BE2C (cell line): ENCODE data around the gene OR14K1. TPM values are rescaled to one million over a fixed set of nuclear protein-coding genes. Genes with fewer than 3 reads are reported as not detected.
"Not testable (repeated sequence)": the region's sequence is repeated elsewhere in the genome, so short reads cannot be mapped to it uniquely, and the experiment has no call there.

ENCODE experiments used
- DNase-seq: peaks from one replicate; pipeline ENCODE4 v3.0.0-alpha.2; 2020
- H3K27me3 ChIP-seq: fragments of 250-450 bp; sonication (Bioruptor Pico); 2 replicates; pipeline ENCODE4 v1.5.1; 2020; ENCODE audit warnings: mild to moderate bottlenecking
- H3K36me3 ChIP-seq: fragments of 250-450 bp; sonication (Bioruptor Pico); 2 replicates; pipeline ENCODE4 v1.5.1; 2020; ENCODE audit warnings: mild to moderate bottlenecking
- H3K4me1 ChIP-seq: fragments of 250-450 bp; sonication (Bioruptor Pico); 2 replicates; pipeline ENCODE4 v1.5.1; 2020
- H3K4me3 ChIP-seq: 2 replicates; pipeline ENCODE4 v1.5.1; 2011; ENCODE audit warnings: low read depth, low read length
- H3K9me3 ChIP-seq: fragments of 250-450 bp; sonication (Bioruptor Pico); 2 replicates; pipeline ENCODE4 v1.5.1; 2020
- polyA plus RNA-seq: library from polyadenylated mRNA; unstranded; fragments of >200 nt; gene quantifications from one replicate; pipeline ENCODE4 v1.2.1, GENCODE V29; 2012; ENCODE audit warnings: low read depth, missing spikeins; ENCODE audit not compliant: insufficient read length, insufficient read depth
- TF ChIP-seq, protein P1 (sequence below): IDR thresholded peaks from 2 replicates; pipeline ENCODE4 v1.5.1; 2012; ENCODE audit warnings: mild to moderate bottlenecking, low read depth, low read length

OR14K1 gene, protein sequence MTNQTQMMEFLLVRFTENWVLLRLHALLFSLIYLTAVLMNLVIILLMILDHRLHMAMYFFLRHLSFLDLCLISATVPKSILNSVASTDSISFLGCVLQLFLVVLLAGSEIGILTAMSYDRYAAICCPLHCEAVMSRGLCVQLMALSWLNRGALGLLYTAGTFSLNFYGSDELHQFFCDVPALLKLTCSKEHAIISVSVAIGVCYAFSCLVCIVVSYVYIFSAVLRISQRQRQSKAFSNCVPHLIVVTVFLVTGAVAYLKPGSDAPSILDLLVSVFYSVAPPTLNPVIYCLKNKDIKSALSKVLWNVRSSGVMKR
- not detected for polyA plus RNA-seq

DNA sequence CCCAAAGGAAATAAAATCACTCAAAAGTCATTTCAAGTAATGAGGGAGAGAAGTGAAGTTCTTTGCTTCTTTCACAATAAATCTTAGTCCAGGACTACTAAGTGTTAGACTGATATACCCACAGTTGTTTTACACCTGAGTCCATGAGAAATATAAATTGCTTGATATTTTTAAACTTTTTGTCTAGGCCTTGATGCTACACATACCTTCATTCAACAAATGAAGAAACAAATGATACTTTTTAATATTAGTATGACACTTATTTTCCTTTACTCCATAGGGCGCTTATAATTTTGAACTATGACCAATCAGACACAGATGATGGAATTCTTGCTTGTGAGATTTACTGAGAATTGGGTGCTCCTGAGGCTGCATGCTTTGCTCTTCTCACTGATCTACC is at the start of gene OR14K1:
TSS of gene OR14K1 (plus strand) at position 301 of the 400 bp plus-strand sequence. CDS start at position 301, 0 bp downstream.
- DNase-seq, result no peak
- no peaks in the 10 kb centered on the region for H3K36me3 ChIP-seq
- TF ChIP-seq, protein P1, sequence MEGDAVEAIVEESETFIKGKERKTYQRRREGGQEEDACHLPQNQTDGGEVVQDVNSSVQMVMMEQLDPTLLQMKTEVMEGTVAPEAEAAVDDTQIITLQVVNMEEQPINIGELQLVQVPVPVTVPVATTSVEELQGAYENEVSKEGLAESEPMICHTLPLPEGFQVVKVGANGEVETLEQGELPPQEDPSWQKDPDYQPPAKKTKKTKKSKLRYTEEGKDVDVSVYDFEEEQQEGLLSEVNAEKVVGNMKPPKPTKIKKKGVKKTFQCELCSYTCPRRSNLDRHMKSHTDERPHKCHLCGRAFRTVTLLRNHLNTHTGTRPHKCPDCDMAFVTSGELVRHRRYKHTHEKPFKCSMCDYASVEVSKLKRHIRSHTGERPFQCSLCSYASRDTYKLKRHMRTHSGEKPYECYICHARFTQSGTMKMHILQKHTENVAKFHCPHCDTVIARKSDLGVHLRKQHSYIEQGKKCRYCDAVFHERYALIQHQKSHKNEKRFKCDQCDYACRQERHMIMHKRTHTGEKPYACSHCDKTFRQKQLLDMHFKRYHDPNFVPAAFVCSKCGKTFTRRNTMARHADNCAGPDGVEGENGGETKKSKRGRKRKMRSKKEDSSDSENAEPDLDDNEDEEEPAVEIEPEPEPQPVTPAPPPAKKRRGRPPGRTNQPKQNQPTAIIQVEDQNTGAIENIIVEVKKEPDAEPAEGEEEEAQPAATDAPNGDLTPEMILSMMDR, result no peak
- H3K27me3 ChIP-seq, result no peaks in the 10 kb centered on the region
- H3K4me1 ChIP-seq, result no peaks in the 10 kb centered on the region
- no peak within 1 kb of the TSS for H3K4me3 ChIP-seq
- no peaks in the 10 kb centered on the region for H3K9me3 ChIP-seq

DNA sequence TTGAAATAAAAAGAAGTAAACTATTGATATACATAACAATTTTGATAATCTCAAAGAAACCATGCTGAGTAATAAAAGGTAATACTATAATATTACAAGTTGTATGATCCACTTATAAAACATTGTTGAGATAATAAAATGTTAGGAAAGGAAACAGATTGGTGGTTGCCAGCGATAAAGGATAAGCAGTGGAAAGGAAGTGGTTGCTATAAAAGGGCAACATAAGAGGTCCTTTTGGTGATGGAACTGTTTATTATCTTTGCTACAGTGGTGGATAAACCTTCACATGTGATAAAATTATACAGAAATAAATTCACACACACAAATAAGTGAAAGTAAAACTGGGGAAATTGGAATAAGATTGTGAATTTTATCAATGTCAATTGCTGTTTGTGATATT is 37.1 kb upstream of the OR14K1 start:
- Histone ChIP-seq H3K36me3 (no peaks in the 10 kb centered on the region), H3K9me3 (no peaks in the 10 kb centered on the region; the same call in 1 of the 2 replicates), H3K4me1 (no peaks in the 10 kb centered on the region), H3K4me3 (no peak overlapping the region), H3K27me3 (no peaks in the 10 kb centered on the region)
- no peak for DNase-seq
- TF ChIP-seq, protein P1, result no peak

DNA sequence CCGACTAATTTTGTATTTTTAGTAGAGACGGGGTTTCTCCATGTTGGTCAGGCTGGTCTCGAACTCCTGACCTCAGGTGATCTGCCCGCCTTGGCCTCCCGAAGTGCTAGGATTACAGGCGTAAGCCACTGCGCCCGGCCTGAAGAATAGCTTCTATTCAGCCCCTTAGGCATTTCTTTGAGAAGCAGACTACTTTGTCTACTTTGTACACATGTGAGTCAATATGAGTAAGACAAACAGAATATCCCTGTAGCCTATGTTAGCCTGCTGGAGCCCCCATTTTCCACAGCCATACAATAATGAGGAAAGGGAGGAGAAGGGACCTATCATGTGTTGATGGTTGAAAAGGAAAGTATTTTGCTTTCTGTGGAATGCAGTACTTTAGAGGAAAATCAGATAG is 27.7 kb upstream of the OR14K1 start:
- H3K36me3 ChIP-seq, H3K4me3 ChIP-seq, DNase-seq, H3K9me3 ChIP-seq, H3K4me1 ChIP-seq, H3K27me3 ChIP-seq: not testable (repeated sequence)

- H3K4me1 ChIP-seq, result no peaks in the 10 kb centered on the region
- TF ChIP-seq, protein P1, result no peak
- H3K9me3 ChIP-seq, result no peaks in the 10 kb centered on the region
- no peaks in the 10 kb centered on the region for H3K36me3 ChIP-seq
- DNase-seq, result no peak
- no peak overlapping the region for H3K4me3 ChIP-seq
- no peaks in the 10 kb centered on the region for H3K27me3 ChIP-seq
Observed at GRCh38 chr1:247713753-247714152, 24.7 kb upstream of the OR14K1 start.

- Histone ChIP-seq H3K4me1 (no peaks in the 10 kb centered on the region), H3K4me3 (no peak within 1 kb of the TSS), H3K9me3 (no peaks in the 10 kb centered on the region), H3K27me3 (no peaks in the 10 kb centered on the region), H3K36me3 (no peaks in the 10 kb centered on the region)
- TF ChIP-seq, protein P1, result no peak
- DNase-seq, result no peak
Observed at GRCh38 chr1:247716546-247716945, 21.9 kb upstream of the OR14K1 start, which contains the start of gene OR6F1. TSS of gene OR6F1 (minus strand) at chr1:247716646. CDS start at chr1:247712755, 3,891 bp downstream.

GRCh38 chr1:247721222-247721621 is 17.2 kb upstream of the OR14K1 start:
- no peak for DNase-seq
- Histone ChIP-seq H3K36me3 (no peaks in the 10 kb centered on the region), H3K27me3 (no peaks in the 10 kb centered on the region), H3K9me3 (no peaks in the 10 kb centered on the region), H3K4me3 (no peak overlapping the region), H3K4me1 (no peaks in the 10 kb centered on the region)
- TF ChIP-seq, protein P1, result no peak
